Lung (tissue), 12 donors: ENCODE results near the gene RBFOX1. TPM values are rescaled to one million over a fixed set of nuclear protein-coding genes. Genes with fewer than 3 reads are reported as not detected.

Source experiments
- ATAC-seq: fragments of 200-7000 bp; cut with Tn5 transposase; one replicate; pipeline ENCODE4 v1.9.1; 2020; ENCODE audit warnings: moderate number of reproducible peaks; ENCODE audit not compliant: insufficient read depth, low FRiP score
- DNase-seq, 3 donors: peaks; one replicate each; pipeline ENCODE4 v3.0.0-alpha.2; 2013 to 2017
- H3K27ac ChIP-seq, 2 donors: one replicate each; pipeline ENCODE4 v1.5.1; 2013; ENCODE audit warnings: mild to moderate bottlenecking in 2 of 2, moderate library complexity in 2 of 2, control low read depth in 1 of 2, inconsistent platforms in 1 of 2, low read depth in 1 of 2, low read length in 1 of 2
- H3K27me3 ChIP-seq, 3 donors: one replicate each; pipeline ENCODE4 v1.5.1; 2013; ENCODE audit warnings: low read length in 2 of 3; ENCODE audit not compliant: control insufficient read depth in 3 of 3, insufficient read depth in 3 of 3
- H3K36me3 ChIP-seq, 4 donors: one replicate each; pipeline ENCODE4 v1.5.1; 2013; ENCODE audit warnings: low read length in 4 of 4, mild to moderate bottlenecking in 1 of 4, moderate library complexity in 1 of 4; ENCODE audit not compliant: control insufficient read depth in 4 of 4, insufficient read depth in 4 of 4
- H3K4me1 ChIP-seq, 5 donors: one replicate each; pipeline ENCODE4 v1.5.1; 2013; ENCODE audit warnings: low read length in 5 of 5, mild to moderate bottlenecking in 2 of 5, moderate library complexity in 1 of 5; ENCODE audit not compliant: control insufficient read depth in 5 of 5, insufficient read depth in 5 of 5
- H3K4me3 ChIP-seq: one replicate; pipeline ENCODE4 v1.5.1; 2013; ENCODE audit warnings: mild to moderate bottlenecking, control low read depth, moderate library complexity
- H3K9ac ChIP-seq, 2 donors: one replicate each; pipeline ENCODE4 v1.5.1; 2013; ENCODE audit warnings: low read length in 2 of 2, control low read depth in 1 of 2; ENCODE audit not compliant: insufficient read depth in 1 of 2
- H3K9me3 ChIP-seq, 4 donors: one replicate each; pipeline ENCODE4 v1.5.1; 2013; ENCODE audit warnings: low read length in 3 of 4, mild to moderate bottlenecking in 1 of 4, moderate library complexity in 1 of 4; ENCODE audit not compliant: control insufficient read depth in 4 of 4, insufficient read depth in 3 of 4
- CTCF ChIP-seq: IDR thresholded peaks from 2 replicates; pipeline ENCODE4 v1.5.1; 2012; ENCODE audit warnings: mild to moderate bottlenecking; ENCODE audit errors: control extremely low read depth, extremely low read depth
- WGBS, 2 donors: extraction: QIAGEN DNeasy Blood & Tissue Kit; methylation state at CpG; one replicate each; pipeline ENCODE4 v1.1.7; 2013; 5-methylcytosine and 5-hydroxymethylcytosine counted together
- polyA plus RNA-seq, 2 donors: library from polyadenylated mRNA; stranded (reverse); fragments of 200-250 nt; gene quantifications; one replicate each; pipeline ENCODE4 v1.2.1, GENCODE V29; 2013
- total RNA-seq, 2 donors: library from RNA; depleted of rRNA in 1 of 2; stranded (reverse); fragments of >200 nt in 1 of 2; gene quantifications; one replicate each; pipeline ENCODE4 v1.2.1, GENCODE V29; 2014 to 2021
- donor health status: control.
- donor health status: control.
- donor health status: Bipolar disorder and iron deficiency.
- donor health status: healthy.
- donor health status: DM: yes; HTN: yes; CAD: no.

RBFOX1 gene
- total and polyA plus RNA-seq, 4 donors, result 0.55 to 3.0 TPM; not detected in 2

GRCh38 chr16:7422036-7422888, 89.6 kb downstream of the RBFOX1 start:
- Histone ChIP-seq H3K36me3 (no peaks in the 10 kb centered on the region), H3K27me3 (peaks cover 0 to 9% (median 0%) of the 10 kb centered on the region in 3 donors), H3K27ac (no peak overlapping the region), H3K4me1 (peaks cover 0 to 14% (median 0%) of the 10 kb centered on the region in 5 donors), H3K9me3 (peaks cover 0 to 2% (median 0%) of the 10 kb centered on the region in 4 donors), H3K9ac (no peak overlapping the region), H3K4me3 (no peak overlapping the region)
- WGBS, 2 donors, result 81 to 83% methylated on average over 21 of the region's 21 CpGs
- TF ChIP-seq CTCF, result no peak
- no peak for ATAC-seq
- no peak for DNase-seq

GRCh38 chr16:7423434-7424044, 90.9 kb downstream of the RBFOX1 start:
- no peak overlapping the region for H3K9ac ChIP-seq
- TF ChIP-seq CTCF, result no peak
- H3K36me3 ChIP-seq, result no peaks in the 10 kb centered on the region
- no peak overlapping the region for H3K4me3 ChIP-seq
- H3K9me3 ChIP-seq, result no peaks in the 10 kb centered on the region
- H3K4me1 ChIP-seq, result peaks cover 0 to 14% (median 0%) of the 10 kb centered on the region in 5 donors
- no peak overlapping the region for H3K27ac ChIP-seq
- H3K27me3 ChIP-seq, result peaks cover 0 to 9% (median 0%) of the 10 kb centered on the region in 3 donors
- 62 to 70% methylated on average over 4 of the region's 4 CpGs for WGBS, 2 donors
- no peak for ATAC-seq
- no peak for DNase-seq

GRCh38 chr16:7426161-7426560, 93.5 kb downstream of the RBFOX1 start:
- Histone ChIP-seq H3K4me3 (no peak overlapping the region), H3K9me3 (no peaks in the 10 kb centered on the region), H3K4me1 (peaks cover 0 to 8% (median 0%) of the 10 kb centered on the region in 5 donors), H3K9ac (no peak overlapping the region), H3K27me3 (peaks cover 0 to 5% (median 0%) of the 10 kb centered on the region in 3 donors), H3K36me3 (no peaks in the 10 kb centered on the region), H3K27ac (no peak overlapping the region)
- TF ChIP-seq CTCF, result no peak
- no peak for ATAC-seq
- WGBS, 2 donors, result 66 to 68% methylated on average over 5 of the region's 5 CpGs
- DNase-seq, result no peak
